Measurements from ENCODE around the gene LAMB4. TPM values are rescaled to one million over a fixed set of nuclear protein-coding genes. Genes with fewer than 3 reads are reported as not detected.

Gene LAMB4
- total and polyA plus RNA-seq, 2 experiments from 2014 or later: not detected

DNA sequence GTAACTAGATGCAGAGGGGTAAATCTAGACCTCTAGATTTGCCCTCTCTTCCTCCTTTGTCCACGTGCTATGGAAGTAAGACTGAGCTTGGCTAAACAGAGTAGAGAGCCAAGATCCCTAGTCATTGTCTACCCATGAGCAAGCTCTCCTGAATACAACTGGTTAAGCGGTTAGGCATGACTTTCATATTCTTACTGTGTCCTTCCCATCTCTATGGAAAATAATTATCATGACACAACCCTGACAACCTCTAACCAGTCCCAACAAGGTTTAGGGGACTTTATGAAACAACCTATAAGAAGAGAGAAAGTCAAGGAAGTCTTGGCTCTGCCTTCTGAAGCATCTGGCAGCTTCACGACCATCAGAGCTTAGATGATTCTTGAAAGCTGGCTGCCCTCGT lies 7.8 kb upstream of the LAMB4 start (continued):
- TF ChIP-seq, protein P1, sequence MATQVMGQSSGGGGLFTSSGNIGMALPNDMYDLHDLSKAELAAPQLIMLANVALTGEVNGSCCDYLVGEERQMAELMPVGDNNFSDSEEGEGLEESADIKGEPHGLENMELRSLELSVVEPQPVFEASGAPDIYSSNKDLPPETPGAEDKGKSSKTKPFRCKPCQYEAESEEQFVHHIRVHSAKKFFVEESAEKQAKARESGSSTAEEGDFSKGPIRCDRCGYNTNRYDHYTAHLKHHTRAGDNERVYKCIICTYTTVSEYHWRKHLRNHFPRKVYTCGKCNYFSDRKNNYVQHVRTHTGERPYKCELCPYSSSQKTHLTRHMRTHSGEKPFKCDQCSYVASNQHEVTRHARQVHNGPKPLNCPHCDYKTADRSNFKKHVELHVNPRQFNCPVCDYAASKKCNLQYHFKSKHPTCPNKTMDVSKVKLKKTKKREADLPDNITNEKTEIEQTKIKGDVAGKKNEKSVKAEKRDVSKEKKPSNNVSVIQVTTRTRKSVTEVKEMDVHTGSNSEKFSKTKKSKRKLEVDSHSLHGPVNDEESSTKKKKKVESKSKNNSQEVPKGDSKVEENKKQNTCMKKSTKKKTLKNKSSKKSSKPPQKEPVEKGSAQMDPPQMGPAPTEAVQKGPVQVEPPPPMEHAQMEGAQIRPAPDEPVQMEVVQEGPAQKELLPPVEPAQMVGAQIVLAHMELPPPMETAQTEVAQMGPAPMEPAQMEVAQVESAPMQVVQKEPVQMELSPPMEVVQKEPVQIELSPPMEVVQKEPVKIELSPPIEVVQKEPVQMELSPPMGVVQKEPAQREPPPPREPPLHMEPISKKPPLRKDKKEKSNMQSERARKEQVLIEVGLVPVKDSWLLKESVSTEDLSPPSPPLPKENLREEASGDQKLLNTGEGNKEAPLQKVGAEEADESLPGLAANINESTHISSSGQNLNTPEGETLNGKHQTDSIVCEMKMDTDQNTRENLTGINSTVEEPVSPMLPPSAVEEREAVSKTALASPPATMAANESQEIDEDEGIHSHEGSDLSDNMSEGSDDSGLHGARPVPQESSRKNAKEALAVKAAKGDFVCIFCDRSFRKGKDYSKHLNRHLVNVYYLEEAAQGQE (IDR thresholded peaks at IDR 0.05; ENCODE audit: unreplicated experiment): no peak
- TF ChIP-seq EZH2 (IDR thresholded peaks at IDR 0.05; ENCODE audit: low read depth, unreplicated experiment): no peak
- TF ChIP-seq NANOG (IDR thresholded peaks at IDR 0.05; ENCODE audit: borderline replicate concordance): no peak
- TF ChIP-seq, protein P2, sequence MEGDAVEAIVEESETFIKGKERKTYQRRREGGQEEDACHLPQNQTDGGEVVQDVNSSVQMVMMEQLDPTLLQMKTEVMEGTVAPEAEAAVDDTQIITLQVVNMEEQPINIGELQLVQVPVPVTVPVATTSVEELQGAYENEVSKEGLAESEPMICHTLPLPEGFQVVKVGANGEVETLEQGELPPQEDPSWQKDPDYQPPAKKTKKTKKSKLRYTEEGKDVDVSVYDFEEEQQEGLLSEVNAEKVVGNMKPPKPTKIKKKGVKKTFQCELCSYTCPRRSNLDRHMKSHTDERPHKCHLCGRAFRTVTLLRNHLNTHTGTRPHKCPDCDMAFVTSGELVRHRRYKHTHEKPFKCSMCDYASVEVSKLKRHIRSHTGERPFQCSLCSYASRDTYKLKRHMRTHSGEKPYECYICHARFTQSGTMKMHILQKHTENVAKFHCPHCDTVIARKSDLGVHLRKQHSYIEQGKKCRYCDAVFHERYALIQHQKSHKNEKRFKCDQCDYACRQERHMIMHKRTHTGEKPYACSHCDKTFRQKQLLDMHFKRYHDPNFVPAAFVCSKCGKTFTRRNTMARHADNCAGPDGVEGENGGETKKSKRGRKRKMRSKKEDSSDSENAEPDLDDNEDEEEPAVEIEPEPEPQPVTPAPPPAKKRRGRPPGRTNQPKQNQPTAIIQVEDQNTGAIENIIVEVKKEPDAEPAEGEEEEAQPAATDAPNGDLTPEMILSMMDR (conservative IDR thresholded peaks at IDR 0.05; ENCODE audit: low read depth in 2 of 2): no peak
- TF ChIP-seq JUNB (IDR thresholded peaks at IDR 0.05; ENCODE audit: unreplicated experiment): no peak
- TF ChIP-seq ZNF331 (CRISPR knock-in tag; IDR thresholded peaks at IDR 0.05; ENCODE audit: low read depth): no peak

DNA sequence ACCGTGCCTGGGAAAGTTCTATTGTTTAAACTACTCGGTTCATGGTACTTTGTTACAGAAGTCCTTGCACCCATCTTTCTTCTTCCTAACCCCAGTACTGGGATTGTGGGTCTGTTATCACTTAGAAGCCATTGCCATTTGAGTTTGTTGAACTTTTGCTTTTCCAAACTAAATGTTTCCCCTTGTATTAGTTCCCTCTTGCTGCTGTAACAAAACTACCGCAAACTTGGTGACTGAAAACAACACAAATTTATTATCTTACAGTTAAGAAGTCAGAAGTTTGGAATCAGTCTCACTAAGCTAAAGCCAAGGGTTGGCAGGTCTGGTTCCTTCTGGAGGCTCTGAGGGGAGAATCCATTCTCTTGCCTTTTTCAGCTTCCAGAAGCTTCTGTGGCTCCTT lies 6.9 kb upstream of the LAMB4 start:
- H3K4me1 Mint-ChIP-seq: peaks cover 8% of the 10 kb centered on the region
- H3K4me2 ChIP-seq: no peak overlapping the region
- ATAC-seq: no peak
- TF ChIP-seq EZH2phosphoT487 (IDR thresholded peaks at IDR 0.05; ENCODE audit: unreplicated experiment) (no peak), ZNF114 (CRISPR knock-in tag; IDR thresholded peaks at IDR 0.05) (no peak), ZNF331 (CRISPR knock-in tag; IDR thresholded peaks at IDR 0.05; ENCODE audit: low read depth) (no peak), NANOG (IDR thresholded peaks at IDR 0.05; ENCODE audit: borderline replicate concordance) (no peak), STAT1 (IDR thresholded peaks at IDR 0.05; ENCODE audit: unreplicated experiment) (no peak), CREB1 (CRISPR knock-in tag; IDR thresholded peaks at IDR 0.05; ENCODE audit: low read depth) (no peak)
- TF ChIP-seq, protein P3, sequence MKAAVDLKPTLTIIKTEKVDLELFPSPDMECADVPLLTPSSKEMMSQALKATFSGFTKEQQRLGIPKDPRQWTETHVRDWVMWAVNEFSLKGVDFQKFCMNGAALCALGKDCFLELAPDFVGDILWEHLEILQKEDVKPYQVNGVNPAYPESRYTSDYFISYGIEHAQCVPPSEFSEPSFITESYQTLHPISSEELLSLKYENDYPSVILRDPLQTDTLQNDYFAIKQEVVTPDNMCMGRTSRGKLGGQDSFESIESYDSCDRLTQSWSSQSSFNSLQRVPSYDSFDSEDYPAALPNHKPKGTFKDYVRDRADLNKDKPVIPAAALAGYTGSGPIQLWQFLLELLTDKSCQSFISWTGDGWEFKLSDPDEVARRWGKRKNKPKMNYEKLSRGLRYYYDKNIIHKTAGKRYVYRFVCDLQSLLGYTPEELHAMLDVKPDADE (IDR thresholded peaks at IDR 0.05): no peak
- TF ChIP-seq, protein P1 (IDR thresholded peaks at IDR 0.05; ENCODE audit: unreplicated experiment): no peak

More for the DNA sequence above, 6.9 kb upstream of the LAMB4 start:
- no peak for DNase-seq (ENCODE audit: low spot score)
- Histone ChIP-seq H3K4me3 (no peak overlapping the region), H3F3A (replicated peaks; ENCODE audit: low read depth) (no peaks in the 10 kb centered on the region), H3K4me1 (ENCODE audit: insufficient read depth) (no peaks in the 10 kb centered on the region), H3K27ac (ENCODE audit: low read depth) (no peak overlapping the region), H4K20me1 (replicated peaks; ENCODE audit: insufficient read depth) (no peaks in the 10 kb centered on the region), H3K27me3 (ENCODE audit: insufficient read depth) (no peaks in the 10 kb centered on the region), H2AFZ (no peak overlapping the region), H3K36me3 (ENCODE audit: insufficient read depth) (no peaks in the 10 kb centered on the region), H3K9me2 (ENCODE audit: insufficient read depth) (peaks cover 6% of the 10 kb centered on the region; the same call in 1 of the 2 replicates), H3K79me2 (replicated peaks; ENCODE audit: insufficient read depth) (no peaks in the 10 kb centered on the region)
- no peak overlapping the region for H3K4me3 Mint-ChIP-seq
- no peaks in the 10 kb centered on the region for H3K9me3 Mint-ChIP-seq
- H3K36me3 Mint-ChIP-seq (ENCODE audit: low read depth): no peaks in the 10 kb centered on the region
- H3K27ac Mint-ChIP-seq: no peak overlapping the region
- H3K27me3 Mint-ChIP-seq (ENCODE audit: insufficient read depth, low read depth, poor library complexity): no peaks in the 10 kb centered on the region

All from GM23338 (cell line).